NCI-H510A (cell line): ENCODE measurements around the gene MUS81.
"Not testable (repeated sequence)": the region's sequence is repeated elsewhere in the genome, so short reads cannot be mapped to it uniquely, and the experiment has no call there.

Source experiments
- DNase-seq: peaks from one replicate; lab custom pipeline; 2025; lab: John Stamatoyannopoulos, UW

The MUS81 gene

DNA sequence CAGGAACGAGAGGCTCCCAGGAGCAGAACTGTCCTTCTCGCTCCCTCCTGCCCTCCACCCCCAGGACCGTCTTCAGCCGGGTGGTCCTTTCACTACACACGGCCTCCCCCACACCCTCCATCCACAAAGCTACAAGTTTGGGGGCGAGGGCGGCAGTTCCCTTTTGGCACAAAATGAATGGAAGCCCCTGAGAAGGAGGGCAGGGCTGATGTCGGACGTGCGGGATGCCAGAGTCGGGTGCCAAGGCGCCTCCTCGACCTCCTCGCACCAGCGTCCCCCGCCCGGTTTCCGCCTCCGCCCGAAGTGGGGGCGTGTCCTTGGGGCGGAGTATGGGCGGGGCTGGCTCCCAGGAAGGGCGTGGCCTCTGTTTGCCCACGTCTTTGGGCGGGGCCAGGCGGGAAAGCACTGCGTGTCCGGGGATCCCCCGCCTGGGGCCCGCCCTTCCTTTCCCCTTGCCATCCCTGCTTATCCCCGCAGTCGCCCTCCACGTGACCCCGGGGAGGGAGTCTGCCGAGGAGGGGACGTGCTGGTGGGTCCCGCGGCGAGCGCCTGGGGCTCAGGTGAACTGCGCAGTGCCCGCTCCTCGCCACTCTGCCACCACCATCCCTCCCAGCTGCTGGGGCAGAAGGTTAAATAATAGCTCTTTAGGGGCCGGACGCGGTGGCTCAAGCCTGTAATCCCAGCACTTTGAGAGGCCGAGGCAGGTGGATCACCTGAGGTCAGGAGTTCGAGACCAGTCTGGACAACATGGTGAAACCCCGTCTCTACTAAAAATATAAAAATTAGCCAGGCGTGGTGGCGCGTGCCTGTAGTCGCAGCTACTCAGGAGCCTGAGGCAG is 13.3 kb downstream of the MUS81 start:
- DNase-seq: peak; percentile 87

DNA sequence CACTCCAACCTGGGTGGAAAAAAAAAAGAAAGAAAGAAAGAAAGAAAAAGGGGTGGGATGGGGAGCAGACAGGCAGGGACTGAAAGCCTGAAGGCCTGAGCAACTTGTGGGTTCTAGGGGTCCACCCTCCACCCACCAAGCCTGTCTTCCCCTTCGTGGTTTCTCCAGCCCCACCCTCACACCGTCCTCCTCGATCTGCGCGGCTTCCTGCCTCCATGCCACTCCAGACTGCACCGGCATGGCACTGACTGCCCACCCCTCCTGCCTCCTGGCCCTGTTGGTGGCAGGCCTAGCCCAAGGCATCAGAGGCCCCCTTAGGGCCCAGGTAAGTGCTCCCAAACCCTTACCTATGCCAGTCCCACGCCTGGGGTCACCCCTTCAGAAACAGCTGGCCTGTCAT is 19.4 kb downstream of the MUS81 start, which contains the start of gene CTSW:
CTSW (plus strand) TSS at position 221 of the 400 bp plus-strand sequence; CDS start at position 239, 18 bp downstream.
- DNase-seq: no peak

- DNase-seq: no peak
Measured at GRCh38 chr11:65880027-65880426, 19.8 kb downstream of the MUS81 start.

DNA sequence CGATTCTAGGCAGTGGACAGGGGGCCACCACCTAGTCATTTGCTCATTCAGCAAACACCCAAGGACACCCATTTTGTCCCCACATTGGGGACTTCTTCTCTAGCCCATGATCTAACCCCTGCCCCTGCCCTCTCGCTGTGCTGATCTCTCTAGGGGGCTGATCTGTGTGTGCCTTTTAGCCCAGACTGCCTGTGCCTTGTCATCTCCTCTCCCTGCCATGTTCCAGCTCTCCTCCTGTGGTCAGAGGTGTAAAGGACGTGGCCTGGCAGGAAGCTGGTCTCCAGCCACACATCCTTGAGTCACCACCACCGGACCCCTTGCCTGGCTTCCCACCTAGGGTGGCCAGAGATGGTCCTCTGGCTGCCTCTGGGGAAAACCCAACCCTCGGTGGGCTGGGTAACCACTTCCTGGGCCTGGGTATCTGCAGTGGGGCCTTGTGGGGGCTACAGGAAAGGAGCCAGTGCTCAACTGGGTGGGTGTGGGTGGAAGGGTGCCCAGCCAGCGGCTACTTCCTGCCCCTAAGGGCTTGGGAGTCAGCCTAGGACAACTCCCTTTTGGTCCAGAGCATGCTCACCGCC is 20.7 kb downstream of the MUS81 start:
- DNase-seq: no peak

DNA sequence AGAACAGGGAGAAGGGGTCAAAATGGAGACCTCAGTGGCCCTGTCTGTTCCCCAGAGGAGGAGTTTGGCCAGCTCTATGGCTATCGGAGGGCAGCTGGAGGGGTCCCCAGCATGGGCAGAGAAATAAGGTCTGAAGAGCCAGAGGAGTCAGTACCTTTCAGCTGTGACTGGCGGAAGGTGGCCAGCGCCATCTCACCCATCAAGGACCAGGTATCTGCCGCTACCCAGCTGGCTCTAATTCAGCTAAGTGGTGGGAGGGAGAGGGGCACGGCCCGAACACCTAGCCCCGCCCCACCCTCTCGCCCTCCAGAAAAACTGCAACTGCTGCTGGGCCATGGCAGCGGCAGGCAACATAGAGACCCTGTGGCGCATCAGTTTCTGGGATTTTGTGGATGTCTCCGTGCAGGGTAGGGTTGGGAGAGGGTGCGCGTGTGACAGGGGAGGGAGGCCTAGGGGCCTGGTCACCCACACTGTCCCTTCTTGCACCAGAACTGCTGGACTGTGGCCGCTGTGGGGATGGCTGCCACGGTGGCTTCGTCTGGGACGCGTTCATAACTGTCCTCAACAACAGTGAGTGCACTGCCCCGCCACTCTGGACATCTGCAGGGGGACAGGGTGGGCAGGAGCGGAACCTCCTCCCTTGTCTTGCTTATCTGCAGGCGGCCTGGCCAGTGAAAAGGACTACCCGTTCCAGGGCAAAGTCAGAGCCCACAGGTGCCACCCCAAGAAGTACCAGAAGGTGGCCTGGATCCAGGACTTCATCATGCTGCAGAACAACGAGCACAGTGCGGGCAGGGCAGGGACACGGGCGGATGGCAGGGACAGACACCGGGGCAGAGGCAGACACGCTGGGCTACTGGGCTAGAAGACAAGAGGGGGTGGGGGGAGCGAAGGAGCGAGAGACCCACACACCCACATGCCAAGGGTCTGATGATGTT is 22.2 kb downstream of the MUS81 start:
- no peak for DNase-seq

DNA sequence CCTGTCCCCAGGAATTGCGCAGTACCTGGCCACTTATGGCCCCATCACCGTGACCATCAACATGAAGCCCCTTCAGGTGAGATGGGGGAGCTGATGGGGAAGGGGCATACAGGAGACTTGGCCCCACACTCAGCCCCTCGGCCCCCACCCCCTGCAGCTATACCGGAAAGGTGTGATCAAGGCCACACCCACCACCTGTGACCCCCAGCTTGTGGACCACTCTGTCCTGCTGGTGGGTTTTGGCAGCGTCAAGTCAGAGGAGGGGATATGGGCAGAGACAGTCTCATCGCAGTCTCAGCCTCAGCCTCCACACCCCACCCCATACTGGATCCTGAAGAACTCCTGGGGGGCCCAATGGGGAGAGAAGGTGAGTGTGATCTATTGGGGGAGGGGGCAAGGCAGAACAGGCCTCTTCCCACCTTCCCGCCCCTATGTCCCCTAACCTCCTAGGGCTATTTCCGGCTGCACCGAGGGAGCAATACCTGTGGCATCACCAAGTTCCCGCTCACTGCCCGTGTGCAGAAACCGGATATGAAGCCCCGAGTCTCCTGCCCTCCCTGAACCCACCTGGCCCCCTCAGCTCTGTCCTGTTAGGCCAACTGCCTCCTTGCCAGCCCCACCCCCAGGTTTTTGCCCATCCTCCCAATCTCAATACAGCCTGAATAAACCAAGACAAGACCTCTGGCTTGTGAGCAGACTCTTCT is 23.0 kb downstream of the MUS81 start:
- no peak for DNase-seq

DNA sequence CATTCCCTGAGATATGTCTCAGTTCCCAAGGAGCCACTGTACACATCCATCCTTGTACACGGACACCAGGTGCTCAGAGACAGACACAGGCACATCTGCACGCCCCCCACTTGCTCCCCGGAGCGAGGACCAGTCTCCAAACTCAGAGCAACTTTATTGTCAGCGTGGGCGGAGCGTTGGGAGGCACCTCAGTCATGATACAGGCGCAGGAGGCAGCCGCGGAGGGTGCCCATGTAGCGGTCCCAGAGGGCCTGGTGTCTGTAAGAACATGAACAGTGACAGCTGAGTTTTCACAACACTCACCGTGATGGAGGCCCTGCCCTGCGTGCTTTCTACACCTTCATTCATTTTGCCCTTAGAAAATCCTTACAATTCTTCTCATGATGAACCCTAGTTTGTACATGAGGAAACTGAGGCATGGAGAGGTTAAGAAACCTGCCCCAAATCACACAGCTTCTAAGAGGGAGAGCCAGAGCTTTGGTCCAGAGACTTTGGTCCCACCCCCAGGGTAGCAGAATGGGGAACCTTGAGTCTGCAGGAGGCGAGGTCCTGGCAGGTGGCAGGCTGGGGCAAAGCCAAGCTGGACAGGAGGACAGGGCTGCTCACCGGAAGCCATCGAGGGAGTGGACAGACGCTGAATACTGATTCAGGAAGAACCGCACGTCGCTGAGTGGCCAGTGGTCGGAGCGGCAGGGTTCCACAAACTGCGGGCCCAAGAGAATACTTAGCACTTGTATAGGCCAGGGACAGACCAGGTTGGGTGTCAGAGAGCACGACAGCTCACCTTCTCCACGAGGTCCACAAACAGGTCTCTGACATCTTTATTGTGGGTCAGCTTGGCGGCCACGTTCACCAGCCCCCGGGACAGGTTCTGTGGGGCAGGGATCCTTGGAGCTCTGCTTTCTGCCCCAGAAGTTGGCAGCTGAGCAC is 23.8 kb downstream of the MUS81 start:
- DNase-seq: no peak

GRCh38 chr11:65884716-65885092 is 24.5 kb downstream of the MUS81 start:
- peak; percentile 45 for DNase-seq

GRCh38 chr11:65885231-65885630 is 25.0 kb downstream of the MUS81 start:
- no peak for DNase-seq

DNA sequence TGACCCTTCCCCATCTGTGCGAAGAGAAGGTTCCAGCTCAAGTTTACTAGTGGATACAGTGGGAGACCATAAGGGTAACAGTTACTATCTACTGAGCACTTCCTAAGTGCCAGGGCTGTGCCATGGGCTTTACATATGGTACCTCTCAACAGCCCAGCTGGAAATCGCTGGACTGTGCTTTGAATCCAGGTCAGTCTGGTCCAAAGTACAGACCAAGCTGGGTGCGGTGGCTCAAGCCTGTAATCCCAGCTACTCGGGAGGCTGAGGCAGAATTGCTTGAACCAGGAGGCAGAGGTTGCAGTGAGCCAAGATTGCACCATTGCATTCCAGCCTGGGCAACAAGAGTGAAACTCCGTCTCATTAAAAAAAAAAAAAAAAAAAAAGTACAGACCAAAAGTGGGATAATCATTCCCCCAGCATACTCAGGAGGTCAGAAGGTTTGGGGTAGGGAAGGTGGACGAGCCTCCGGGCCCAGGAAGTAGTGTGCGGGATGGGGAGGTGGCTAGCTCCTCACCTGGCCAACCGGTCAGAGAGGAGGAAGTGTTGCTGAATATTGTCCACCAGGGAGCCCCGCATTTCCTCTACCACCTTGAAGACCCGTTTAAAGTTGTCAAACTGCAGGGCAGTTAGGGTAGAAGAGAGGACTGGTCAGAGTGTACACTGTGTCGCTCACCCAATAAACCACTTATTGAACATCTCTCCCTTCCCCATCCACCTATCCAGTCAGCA is 25.7 kb downstream of the MUS81 start:
- no peak for DNase-seq

GRCh38 chr11:65886826-65887722 is 26.8 kb downstream of the MUS81 start:
- no peak for DNase-seq

DNA sequence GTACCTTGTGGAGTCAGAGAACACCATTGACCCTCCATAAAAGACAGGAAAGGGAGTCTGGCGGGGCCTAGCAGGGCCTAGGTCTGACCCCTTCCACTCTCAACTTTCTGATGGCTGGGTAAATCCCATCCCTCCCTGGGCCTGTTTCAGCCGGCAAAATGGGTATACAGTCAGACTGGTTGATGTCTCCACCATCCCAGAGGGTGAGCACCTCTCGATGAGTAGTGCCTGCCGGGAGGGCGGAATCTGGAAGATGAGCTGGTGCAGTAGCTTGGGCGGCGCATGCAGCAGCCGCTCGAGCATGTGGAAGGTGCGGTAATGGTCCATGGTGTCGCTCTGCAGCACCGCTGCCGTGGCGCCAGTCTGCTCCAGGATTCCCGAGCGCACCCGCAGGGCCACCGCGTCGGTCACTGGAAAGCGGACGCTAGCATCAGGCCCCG is 27.5 kb downstream of the MUS81 start:
- no peak for DNase-seq

GRCh38 chr11:65888163-65888814 is 28.1 kb downstream of the MUS81 start, which contains the start of gene FIBP:
FIBP (minus strand) TSS chr11:65888471; CDS start chr11:65888418, 53 bp downstream.
- DNase-seq: peak; percentile 93

DNA sequence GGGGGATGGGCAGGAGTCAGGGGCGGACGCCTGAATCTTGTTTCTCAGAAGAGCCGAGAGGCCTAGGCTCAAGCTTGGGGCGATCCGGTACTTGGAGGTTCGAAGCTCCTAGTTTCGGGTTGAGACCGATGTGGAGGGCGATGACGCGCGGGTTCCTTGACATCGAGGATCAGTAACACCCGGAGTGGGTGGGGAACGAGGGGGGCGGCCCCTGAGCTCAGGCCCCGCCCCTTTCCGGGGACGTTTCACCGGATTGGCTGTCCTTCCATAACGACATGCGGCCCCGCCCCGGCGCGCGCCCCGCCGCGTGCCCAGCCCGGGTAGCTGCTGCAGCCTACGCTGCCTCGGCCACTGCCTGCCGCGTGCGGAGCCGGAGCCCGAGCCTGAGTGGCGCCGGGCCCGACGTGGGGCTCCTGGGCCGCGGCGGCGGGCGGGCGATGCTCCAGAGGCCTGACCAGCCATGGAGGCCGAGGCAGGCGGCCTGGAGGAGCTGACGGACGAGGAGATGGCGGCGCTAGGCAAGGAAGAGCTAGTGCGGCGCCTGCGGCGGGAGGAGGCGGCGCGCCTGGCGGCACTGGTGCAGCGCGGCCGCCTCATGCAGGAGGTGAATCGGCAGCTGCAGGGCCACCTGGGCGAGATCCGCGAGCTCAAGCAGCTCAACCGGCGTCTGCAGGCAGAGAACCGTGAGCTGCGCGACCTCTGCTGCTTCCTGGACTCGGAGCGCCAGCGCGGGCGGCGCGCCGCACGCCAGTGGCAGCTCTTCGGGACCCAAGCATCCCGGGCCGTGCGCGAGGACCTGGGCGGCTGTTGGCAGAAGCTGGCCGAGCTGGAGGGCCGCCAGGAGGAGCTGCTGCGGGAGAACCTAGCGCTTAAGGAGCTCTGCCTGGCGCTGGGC is 30.3 kb downstream of the MUS81 start, which contains the start of gene CCDC85B:
CCDC85B (plus strand) TSS at position 350 of the 895 bp plus-strand sequence; CDS start at position 461, 111 bp downstream.
- peak; percentile 82 for DNase-seq

DNA sequence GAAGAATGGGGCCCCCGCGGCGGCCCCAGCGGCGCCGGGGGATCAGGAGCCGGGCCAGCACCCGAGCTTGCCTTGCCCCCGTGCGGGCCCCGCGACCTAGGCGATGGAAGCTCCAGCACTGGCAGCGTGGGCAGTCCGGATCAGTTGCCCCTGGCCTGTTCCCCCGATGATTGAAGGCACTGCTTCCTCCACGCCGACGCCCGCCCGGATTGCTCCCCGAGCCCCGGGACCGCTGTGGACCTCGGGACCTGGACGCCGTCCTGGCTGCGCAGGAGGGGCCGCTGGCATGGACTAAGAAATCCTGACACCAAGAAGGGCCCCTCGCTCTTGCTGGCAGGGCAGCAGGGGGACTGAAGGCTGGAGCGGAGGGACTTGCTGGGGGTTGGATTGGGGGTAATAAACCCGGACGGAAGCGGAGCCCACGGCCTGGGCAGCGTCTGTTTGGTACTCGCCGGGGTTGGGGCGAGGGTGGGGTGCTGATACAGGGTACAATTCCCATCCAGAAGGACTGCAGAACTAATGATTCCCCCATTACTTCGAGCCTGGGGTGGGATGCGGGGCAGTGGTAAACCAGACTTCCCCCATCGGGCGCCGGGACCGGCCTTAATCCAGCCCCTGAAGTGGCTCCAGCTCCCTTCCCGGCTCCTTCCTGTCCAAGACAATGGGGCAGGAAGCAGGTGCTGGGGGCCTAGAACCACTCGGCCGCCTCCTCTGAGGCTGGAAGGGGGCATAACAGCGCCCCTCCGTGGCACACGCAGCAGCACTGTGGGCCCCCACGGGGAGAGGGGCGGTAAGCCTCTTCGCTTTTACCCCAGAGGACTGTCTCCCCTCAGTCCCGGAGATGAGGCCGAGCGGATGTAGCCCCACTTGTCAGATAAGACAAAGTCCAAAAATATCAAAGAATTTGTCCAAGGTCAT is 31.2 kb downstream of the MUS81 start:
- DNase-seq: peak; percentile 41

DNA sequence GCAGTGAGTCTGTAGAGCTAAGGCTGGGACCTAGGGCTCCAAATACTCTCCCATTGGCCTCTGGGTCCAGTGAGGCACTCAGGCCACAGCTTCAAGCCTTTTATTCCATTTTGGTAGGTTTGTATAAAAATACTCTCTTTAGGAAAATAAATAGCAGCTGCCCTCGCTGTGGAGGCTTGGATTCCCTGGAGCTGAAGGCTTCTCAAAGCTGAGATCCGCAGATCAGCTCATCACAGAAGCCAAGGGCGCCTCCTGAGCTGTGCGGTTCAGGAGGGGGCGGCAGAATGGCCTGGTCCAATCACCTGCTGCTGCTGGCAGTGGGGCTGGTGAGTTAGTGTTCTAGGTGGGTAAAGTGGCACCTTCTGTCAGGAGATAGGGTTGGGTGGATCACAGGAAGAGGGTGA is 31.9 kb downstream of the MUS81 start:
- DNase-seq: not testable (repeated sequence)
